NCI-H748 treated with DMSO at 0.1 percent for 48 hours (cell line): Measurements from ENCODE around the gene PSMB8.

Experiments
- DNase-seq: peaks from one replicate; lab custom pipeline; 2025; lab: John Stamatoyannopoulos, UW

The PSMB8 gene

DNA sequence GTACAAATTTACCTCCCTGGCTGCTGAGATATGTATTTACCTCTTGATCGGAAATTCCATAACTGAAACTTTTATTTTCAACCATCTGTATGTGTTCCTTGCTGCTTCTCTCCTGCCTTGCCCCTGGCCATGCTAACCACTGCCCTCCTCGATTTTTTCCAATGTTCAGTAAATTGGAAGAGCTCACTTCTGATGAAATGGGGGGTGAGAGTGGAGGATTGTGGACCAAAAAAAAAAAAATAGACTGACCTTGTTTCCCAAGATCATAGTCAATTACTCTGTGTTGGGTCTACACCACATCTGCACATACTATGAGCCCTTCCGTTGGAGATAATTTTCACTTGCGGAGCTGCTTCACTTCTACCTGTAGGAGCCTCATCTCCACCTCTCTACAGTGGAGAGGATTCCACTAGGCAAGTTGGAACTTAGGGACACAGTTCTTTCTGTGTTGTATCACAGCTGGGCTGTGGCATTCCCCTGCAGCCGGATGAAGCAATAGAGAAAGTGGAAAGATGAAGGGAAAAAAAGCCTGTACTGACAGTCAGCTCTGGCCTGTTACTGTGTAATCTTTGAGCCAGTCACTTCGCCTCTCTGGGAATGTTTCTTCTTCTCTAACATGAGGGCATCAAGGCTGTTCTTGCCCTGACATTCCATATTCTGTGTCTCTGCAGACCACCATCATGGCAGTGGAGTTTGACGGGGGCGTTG is 11.8 kb upstream of the PSMB8 start:
- DNase-seq, result no peak

DNA sequence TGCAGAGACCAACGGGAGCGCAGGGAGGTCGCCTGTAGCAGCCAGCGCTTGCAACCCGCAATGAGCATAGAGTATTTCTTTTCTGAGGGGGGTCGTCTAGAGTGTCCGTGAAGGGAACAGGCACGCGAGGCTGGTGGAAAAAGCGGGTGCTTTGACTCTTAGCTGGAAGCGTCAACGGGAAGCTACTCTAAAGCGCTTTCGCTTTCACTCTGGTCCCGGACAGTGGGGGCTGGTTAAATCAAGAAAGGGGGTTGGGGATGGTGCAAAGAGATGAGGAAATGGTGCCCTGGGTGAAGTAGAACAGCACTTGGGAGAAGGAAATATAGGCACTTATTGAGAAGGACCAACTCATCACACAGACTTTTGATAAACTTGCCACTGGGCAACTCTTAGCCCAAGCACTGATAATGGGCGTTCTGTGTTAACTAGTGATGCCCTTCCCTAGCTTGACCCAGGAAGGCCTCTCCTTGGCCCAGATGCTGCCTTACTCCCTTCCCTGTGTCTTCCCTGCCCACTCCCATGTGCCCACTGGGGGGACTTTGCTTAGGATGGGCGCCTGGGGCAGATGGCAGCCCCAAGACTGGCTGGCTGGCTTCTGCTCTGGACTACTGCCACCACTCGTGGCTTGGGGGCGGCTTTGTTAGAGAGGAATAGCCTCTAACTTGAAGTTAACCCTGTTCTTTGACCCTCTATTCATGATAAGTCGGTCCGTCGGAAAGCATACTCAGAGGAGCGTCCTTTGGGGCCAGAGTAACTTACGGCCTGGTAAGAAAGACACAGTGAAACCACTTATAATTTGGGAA is 10.7 kb upstream of the PSMB8 start:
- no peak for DNase-seq

DNA sequence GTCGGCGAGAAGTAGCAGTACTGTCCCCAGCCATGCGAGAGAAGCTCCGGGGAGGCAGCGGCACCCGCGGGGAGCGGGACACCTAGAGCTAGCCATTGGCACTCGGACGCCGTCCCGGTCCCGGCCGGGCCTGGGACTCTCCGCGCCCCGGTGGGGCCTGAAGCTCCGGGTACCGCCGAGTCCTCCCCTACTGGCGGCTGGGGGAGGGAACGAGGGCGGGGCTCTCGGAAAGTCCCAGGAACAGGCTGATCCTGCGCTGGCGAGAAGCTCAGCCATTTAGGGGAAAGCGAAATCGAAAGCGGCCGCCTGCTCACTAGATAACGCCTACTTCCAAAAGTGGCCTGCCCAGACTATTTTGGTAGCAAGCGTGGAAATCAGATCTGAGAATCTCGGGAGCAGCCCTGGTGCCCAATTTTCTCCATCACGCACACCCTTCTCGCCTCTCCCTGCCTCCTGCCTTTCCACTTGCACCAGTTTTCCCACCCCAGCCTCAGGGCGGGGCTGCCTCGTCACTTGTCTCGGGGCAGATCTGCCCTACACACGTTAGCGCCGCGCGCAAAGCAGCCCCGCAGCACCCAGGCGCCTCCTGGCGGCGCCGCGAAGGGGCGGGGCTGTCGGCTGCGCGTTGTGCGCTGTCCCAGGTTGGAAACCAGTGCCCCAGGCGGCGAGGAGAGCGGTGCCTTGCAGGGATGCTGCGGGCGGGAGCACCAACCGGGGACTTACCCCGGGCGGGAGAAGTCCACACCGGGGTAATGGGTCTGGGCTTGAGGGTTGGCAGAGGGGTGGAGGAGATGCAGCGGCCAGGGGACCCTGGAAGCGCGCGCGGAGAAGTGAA is 9.9 kb upstream of the PSMB8 start, which contains the start of the genes PSMB9 and TAP1:
Gene PSMB9 (plus strand): TSS at position 652 of the 835 bp plus-strand sequence. CDS start 38 bp downstream, at position 690.
Gene TAP1 (minus strand): TSS at position 164 of the 835 bp plus-strand sequence. CDS start 68 bp downstream, at position 96.
- peak; percentile 73 for DNase-seq

DNA sequence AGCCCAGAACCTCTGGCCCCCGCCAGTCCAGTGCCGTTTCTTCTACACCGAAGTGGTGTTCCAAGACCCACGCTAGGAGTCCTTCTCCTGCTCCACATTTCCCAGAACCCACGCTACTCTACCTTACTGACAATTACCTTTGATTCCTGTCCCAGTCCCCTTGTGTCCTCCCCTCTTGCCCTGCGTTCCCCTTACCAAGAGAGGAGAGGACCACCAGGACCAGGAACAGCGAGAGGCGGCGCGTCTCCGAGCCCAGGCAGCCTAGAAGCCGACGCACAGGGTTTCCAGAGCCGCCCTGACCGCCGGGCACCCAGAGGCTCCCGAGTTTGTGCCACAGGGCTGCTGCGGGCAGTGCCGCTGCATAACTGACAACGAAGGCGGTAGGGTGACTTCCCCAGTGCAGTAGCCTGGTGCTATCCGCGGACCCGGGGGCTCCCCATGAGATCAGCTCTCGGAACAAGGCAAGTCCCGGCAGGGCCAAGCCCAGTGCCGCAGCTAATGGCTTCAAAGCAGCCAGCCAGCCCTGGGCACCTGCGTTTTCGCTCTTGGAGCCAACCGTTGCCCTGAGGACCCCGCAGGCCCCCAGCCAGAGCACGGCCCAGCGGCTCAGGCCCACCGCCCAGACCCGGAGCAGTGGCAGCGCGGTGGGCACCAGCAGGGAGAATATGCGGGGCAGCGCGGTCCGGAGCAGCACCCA is 9.1 kb upstream of the PSMB8 start:
- peak; percentile 49 for DNase-seq

DNA sequence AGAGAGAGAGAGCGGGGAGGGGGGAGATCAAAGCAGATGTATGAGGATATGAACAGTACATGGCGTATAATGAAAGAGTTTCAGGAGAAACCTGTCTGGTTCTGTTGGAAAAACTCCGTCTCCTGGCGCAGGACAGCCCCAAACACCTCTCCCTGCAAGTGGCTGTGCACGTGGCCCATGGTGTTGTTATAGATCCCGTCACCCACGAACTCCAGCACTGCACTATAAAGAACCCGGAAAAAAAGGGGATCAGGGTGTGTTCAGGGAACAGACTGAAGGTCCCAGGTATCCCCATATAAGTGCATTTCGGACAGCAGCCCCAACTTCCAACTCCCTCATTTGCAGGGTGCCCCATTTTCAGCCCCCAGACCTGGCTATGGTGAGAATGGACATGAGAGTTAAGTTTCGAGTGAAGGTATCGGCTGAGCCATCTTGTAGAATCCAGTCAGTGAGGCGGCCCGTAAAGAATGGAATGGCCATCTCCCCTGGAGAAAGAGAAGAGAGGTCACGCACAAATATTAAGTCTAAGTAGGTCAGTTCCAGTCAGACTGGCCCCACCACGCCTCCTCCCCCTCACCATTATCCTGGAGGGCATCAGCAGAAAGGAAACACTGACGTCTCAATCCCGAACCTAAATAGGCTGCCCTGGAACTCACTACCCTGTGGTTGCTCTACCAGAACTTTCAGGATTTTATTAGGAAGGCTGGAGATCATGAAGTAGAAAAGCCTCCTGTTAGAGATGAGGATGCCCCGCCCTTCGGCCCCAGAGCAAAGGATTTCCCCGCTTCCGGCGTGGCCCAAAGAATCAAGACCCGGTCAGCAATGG is 8.4 kb upstream of the PSMB8 start:
- no peak for DNase-seq

DNA sequence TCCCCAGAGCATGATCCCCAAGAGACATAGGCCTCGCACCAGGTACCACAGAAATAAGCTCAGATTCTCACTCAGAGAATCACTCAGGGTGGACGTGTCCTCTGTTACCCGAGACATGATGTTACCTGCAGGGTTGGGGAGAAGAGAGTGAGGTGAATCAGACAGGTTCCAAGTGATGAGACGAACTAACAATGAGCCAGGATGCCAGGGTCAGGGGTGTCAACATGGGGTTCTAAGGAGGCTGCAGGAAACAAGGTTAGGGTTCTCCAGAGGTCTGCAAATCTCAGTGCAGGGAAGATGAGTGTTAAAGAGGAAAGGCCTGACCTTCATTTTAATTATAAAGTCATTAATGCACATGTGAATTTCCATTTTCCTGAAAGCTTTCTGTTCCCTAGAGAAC is 7.2 kb upstream of the PSMB8 start:
- DNase-seq, result no peak

DNA sequence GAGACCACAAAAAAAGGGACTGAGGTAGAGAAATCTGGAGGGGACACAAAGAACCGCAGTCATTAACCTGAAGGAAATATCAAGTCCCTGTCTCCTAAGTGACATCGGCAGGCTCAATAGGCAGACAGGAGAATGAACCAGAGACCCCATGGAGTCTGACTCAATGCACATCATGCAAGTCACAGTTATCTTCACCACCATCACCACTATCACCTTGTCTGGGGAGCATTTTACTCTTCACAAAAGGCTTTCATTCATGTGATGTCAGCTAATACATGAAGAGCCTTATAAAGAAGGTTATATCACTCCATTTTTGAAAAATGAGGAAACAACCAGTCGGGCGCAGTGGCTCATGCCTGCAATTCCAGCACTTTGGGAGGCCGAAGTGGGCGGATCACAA is 5.3 kb upstream of the PSMB8 start:
- no peak for DNase-seq

DNA sequence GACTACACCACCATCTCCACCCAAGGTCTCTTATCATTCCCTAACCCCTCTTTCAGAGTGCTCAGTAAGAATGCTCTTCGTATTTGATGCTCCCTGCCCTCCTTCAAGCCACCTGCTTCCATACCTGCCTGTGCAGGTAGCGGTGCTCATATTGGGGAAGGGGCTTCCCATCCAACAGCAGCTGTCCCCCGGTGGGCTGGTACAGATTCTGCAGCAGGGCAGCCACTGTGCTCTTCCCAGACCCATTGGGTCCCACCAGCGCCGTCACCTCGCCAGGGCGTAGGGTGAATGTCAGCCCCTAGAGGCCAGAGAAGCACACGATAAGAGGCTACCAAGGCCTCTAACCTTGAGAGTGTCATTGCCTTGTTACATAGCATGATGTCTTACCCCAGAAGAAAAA is 3.9 kb upstream of the PSMB8 start:
- DNase-seq, result no peak

DNA sequence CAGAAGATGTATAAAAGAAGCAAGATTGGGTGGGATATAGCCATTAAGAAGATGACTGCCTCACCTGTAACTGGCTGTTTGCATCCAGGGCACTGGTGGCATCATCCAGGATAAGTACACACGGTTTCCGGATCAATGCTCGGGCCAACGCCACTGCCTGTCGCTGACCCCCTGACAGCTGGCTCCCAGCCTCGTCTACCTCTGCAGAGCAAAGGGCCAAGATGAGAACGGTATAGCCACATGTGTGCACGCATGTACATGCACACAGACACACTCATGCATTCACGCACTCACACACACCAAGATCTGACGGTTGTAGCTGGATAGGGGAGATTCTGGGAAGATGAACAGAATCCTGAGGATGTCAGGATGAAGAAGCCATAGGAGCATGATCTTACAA is 3.2 kb upstream of the PSMB8 start:
- no peak for DNase-seq

DNA sequence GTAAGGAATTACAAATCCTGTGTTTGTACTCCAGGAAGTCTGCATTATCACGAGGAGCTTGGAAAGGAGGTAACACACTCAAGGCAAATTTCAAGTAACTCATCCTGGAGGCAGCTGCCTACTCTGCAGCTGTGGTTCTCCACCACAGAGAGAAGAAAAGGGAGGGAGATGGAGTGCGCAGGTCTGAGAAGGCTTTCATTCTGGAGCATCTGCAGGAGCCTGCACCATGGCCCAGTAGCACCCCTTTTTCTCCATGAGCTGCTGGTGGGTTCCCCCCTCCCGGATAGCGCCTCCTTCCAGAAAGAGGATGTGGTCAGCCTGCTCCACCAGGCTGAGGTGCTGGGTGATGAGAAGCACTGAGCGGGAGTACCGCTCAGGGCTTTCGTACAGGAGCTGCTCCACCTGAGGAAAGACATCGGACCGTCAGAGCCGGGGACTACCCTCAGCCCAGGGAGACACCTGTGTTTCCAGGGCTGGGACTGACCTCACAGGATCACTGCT is 1.6 kb upstream of the PSMB8 start:
- DNase-seq, result no peak

DNA sequence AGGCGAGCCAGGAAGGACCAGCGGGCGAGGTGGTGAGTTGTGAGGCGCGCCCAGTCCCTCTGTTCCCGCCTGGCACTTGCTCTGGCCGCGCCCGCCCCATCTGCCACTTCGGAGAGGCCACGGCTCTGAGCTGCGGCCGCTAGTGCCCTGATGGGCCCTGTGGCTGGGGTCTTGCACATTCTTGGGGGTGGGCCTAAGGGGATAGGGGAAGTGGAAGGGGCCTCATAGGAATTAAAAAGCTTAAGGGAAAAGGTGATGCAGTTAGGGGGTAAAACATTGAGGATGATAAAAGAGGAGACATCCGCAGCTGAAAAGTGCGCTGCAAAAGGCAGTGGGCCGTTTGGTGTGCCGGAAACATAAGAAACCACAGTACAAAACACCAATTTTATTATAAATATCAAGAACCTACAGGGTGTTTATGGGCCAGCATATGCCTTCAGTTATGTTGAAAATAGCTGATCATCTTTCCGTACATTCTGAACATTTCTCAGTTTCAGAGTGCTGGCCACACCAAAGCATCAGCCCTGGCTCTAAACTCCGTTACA is 1.1 kb upstream of the PSMB8 start:
- no peak for DNase-seq

DNA sequence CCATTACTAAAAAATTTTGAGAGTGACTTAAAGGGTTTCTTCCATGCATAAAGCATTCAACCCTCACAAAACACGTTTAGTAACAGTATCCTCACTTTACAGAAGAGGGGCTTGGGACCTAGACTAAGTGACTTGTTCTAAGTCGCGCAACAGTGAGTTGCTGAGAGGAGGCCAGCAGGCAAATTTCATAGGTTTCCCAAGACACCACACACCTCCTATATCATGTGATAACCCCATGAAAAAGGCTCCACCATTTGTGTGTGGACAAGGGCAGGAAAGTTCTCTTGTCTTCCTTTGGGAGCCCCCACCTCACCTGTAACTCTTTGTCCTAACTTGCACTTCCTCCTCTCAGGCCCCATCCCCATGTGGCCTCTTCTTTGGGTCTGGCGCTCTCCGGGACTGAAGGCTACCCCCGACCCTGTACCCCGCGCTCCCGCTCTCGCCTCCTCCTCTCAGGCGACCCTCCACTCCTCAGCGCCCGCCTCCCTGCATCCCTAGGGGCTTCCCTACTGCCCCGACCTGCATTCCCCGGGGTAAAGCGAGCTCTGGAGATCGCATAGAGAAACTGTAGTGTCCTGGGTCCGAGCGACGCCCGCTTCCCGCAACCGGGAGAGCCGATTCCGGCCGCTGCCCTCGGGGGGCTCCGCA is 392 bp downstream of the PSMB8 start:
- no peak for DNase-seq

DNA sequence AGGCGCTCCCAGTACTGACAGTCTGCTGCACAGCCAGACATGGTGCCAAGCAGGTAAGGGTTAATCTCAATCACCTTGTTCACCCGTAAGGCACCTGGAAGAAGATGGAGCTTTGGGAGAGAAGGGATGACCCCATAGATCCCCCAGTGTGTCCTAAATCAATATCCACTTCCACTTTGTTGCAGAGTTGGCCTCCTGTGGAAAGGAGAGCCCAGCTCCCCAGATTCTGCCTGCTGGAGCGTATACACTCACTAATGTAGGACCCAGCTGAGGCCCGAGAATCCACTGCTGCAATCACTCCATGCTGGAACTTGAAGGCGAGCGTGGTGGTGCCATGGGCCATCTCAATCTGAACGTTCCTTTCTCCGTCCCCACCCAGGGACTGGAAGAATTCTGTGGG is 1.2 kb downstream of the PSMB8 start:
- no peak for DNase-seq

DNA sequence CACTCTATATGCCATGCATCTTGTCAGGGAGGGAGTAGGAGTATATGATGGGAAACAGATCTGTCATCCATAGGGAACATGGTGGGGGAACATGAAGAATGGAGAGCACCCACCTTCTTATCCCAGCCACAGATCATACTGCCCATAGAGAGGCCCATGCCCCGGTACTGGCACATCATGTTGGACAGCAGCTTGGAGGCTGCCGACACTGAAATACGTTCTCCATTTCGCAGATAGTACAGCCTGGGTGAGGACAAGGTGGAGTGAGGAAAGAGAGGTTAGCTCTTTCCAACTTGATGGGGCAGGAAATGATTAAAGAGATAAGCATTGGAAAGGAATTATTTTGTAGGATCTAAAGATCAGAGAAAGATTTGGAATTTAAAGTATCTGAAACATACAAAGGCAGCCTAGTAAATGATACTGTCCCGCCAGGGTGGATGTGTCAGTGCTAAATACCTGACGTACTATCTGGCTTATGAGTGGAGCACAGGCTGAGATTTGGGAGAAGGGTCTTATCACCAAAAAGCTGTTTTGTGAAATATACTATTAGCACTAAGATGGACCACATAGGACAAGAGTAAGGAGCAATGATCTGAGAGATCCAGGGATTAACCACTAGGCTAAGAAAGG is 1.7 kb downstream of the PSMB8 start:
- no peak for DNase-seq

DNA sequence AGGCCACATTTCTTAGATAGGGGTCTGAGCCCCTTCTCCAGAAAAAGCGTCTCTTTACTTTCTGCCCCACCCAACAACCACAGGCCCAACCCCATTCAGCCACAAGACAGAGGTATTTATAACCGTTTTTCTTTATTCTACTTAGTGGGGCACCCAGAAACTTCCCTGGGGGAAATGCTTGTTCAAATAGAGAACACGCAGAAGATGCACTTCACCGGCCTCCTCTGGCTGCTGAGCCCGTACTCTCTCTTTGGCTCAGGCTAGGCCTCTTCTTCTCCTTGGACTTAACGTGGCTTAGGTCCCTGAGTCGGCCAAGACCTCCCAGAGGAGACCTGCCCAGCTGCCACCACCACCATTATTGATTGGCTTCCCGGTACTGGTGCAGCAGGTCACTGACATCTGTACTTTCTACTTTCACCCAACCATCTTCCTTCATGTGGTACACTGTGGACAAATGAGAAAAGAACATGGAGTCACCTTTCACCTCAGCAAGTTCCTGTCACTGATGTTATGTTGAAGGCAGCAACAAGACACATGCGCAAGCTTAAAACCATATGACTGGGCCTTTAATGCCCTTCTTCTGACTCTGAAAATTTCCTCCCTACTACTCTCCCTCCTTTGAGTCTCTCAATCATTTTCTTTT is 3.1 kb downstream of the PSMB8 start:
- no peak for DNase-seq

DNA sequence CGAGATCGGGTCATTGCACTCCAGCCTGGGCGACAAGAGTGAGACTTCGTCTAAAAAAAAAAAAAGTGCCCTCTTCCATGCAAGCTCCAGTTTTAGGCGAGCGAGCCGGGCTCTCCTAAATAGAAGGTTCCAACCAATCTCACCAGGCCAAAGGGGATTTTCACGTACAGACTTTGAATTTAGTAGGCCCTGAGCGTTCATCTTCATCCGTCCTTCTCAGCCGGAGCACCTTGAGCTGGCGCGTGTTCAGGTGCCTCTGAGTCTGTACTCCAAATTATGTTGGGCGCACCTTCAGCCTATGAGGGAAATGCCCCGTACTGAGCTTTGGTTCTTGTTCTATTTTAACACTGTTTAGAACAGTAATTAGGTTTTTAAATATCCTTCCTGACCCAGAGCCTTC is 4.5 kb downstream of the PSMB8 start:
- DNase-seq, result no peak

DNA sequence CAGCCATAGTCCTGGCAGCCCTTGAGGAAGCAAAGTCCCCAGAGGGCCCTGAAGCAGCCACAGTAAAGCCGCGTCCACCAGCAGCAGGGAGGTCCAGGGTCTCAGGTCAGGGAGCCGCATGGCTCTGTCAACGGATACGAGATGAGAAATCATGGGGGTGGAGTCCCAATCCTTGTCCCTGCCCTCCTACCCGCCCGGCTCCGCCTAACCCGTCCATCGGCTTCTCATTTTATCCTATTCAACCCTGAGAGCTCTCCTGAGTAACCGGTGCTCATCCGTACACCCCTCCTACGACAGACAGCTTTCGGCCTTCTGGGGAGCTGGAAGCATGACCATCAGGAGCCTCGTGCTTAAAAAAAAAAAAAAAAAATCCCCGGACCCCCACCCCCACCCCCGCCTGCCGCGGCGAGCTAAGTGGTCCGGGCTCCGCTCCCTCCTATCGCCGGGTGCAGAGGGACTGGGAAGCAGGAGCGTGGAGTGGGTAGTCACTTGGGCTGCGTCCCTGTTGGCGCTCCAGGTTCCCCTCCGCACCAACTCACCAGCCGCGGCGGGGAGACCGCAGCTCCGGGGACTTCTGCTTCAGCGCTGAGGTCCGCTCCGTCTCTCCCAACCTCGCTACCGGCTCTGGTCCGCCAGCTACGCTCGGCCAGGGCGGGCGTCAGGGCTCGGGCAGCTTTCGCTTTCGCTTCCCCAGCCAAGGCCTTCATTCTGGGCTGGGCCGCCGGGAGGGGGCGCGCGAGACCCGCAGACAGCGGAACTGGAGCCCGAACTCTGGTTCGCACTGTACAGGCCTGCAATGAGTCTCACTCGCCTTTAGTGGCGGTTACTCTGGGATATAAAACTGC is 5.5 kb downstream of the PSMB8 start, which contains the start of gene TAP2:
Gene TAP2 (minus strand): TSS at position 626 of the 845 bp plus-strand sequence. CDS start 506 bp downstream, at position 120.
- DNase-seq, result peak; percentile 90

DNA sequence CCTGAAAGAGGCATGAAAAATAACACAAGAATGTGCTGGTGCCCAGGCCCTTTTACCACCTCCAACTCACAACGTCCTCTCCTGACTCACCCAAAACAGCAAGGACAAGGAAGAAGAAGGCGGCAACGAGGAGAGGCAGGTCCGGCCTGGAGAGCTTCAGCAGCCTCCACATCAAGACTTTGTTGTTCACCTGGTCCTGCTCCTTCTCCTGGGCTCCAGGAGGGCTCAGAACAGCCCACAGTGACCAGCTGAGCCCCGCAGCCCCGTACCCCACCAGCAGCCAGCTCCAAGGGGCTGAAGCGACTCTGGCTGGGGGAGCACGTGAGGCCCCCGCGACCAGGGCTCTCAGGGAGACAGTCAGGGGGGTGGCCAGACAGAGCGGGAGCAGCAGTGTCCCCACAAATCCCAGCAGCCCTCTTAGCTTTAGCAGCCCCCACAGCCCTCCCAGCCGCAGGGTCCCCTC is 6.2 kb downstream of the PSMB8 start:
- no peak for DNase-seq
